ENCODE measurements around the gene MEMO1. TPM values are rescaled to one million over a fixed set of nuclear protein-coding genes. Genes with fewer than 3 reads are reported as not detected.

Gene MEMO1
- total RNA-seq, 1 experiment from 2014 or later: 44.7 TPM

DNA sequence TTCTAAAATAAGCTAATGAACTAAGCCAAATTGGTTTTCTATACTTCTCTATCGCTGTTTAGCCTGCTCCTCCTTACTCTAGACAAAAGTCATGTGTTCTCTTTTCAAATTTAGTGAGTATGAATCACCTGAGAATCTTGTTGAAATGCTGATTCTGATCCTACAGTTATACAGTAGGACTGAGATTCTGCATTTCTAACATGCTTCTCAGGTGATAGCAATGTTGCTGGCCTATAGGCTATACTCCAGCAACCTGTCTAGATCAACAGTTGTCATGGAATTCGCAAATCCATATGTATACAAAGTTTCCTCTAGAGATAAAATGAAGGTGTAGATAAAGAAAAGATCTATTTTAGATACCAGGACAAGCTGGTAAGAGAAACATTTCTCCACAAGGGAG, 62.9 kb downstream of the MEMO1 start:
- POLR2A ChIA-PET: no interaction called here
- H3K27me3 ChIP-seq (ENCODE audit: insufficient read depth, low read length): no peaks in the 10 kb centered on the region
- TF ChIP-seq SP1 (IDR thresholded peaks at IDR 0.05; ENCODE audit: low read depth): no peak
- no peak for TF ChIP-seq EGR1 (IDR thresholded peaks at IDR 0.05; ENCODE audit: low read depth)
- TF ChIP-seq, protein P1, sequence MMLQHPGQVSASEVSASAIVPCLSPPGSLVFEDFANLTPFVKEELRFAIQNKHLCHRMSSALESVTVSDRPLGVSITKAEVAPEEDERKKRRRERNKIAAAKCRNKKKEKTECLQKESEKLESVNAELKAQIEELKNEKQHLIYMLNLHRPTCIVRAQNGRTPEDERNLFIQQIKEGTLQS (IDR thresholded peaks at IDR 0.05): no peak
- TF ChIP-seq CTCF (IDR thresholded peaks at IDR 0.05 in 2 of 3, conservative IDR thresholded peaks at IDR 0.05 in 1 of 3; ENCODE audit: borderline replicate concordance in 1 of 3, insufficient read depth in 1 of 3, low read depth in 2 of 3, low read length in 2 of 3): no peak
- TF ChIP-seq FOSL1 (IDR thresholded peaks at IDR 0.05; ENCODE audit: low read depth): no peak
- no peak for TF ChIP-seq ZBTB33 (IDR thresholded peaks at IDR 0.05; ENCODE audit: extremely low read depth, insufficient replicate concordance, low read length)
- no peak for TF ChIP-seq SIN3A (IDR thresholded peaks at IDR 0.05; ENCODE audit: low read depth)
- TF ChIP-seq EZH2 (IDR thresholded peaks at IDR 0.05): no peak
- no peak for TF ChIP-seq ZFX (IDR thresholded peaks at IDR 0.05)
- no peak for TF ChIP-seq RAD21 (IDR thresholded peaks at IDR 0.05; ENCODE audit: low read depth)
- TF ChIP-seq, protein P2, sequence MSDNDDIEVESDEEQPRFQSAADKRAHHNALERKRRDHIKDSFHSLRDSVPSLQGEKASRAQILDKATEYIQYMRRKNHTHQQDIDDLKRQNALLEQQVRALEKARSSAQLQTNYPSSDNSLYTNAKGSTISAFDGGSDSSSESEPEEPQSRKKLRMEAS (IDR thresholded peaks at IDR 0.05): no peak
- TF ChIP-seq POLR2A (IDR thresholded peaks at IDR 0.05; ENCODE audit: borderline replicate concordance, extremely low read depth, insufficient read depth, insufficient read length): no peak
- no peak for TF ChIP-seq YY1 (IDR thresholded peaks at IDR 0.05; ENCODE audit: extremely low read depth, insufficient replicate concordance, low read depth, low read length)
- no peak for TF ChIP-seq CBX3 (IDR thresholded peaks at IDR 0.05; ENCODE audit: low read depth)
- TF ChIP-seq ELF1 (IDR thresholded peaks at IDR 0.05; ENCODE audit: borderline replicate concordance, low read depth): no peak
- TF ChIP-seq REST (IDR thresholded peaks at IDR 0.05; ENCODE audit: low read depth): no peak
- no peak overlapping the region for H3K4me3 ChIP-seq (replicated peaks in 1 of 2; ENCODE audit: low read depth in 1 of 2, low read length in 2 of 2)
- H3K79me2 ChIP-seq (ENCODE audit: insufficient read depth, low read length): peaks cover 95% of the 10 kb centered on the region
- intact Hi-C loops (cut with micrococcal nuclease): no loop called here
- CTCF ChIA-PET: no interaction called here
- no peaks in the 10 kb centered on the region for H3K36me3 ChIP-seq (ENCODE audit: control insufficient read depth in 1 of 2, insufficient read depth in 2 of 2, low read length in 2 of 2)
- no peaks in the 10 kb centered on the region for H3K9me3 ChIP-seq (ENCODE audit: control insufficient read depth in 1 of 2, insufficient read depth in 1 of 2, low read depth in 1 of 2, low read length in 2 of 2)
- RAD21 ChIA-PET (ENCODE audit: low non-redundant PET in 1 of 2, low total read pairs in 2 of 2, uncharacterized antibody in 2 of 2, unreplicated experiment in 2 of 2): no interaction called here
- no peak overlapping the region for H3K4me2 ChIP-seq (ENCODE audit: low read length)
- H2AFZ ChIP-seq (ENCODE audit: low read depth, low read length, poor library complexity, severe bottlenecking): no peak overlapping the region
- no TSS peak for BruUV-seq (replicated peaks)
- no peaks in the 10 kb centered on the region for H3K9me2 ChIP-seq (ENCODE audit: insufficient read depth)
- ATAC-seq (no peak), DNase-seq (ENCODE audit: low read depth, low spot score) (no peak)
- no peak overlapping the region for H3K9ac ChIP-seq (ENCODE audit: low read length)
- H3K4me1 ChIP-seq (ENCODE audit: control insufficient read depth in 1 of 2, insufficient read depth in 2 of 2, low read length in 2 of 2): no peaks in the 10 kb centered on the region
- H4K20me1 ChIP-seq (ENCODE audit: insufficient read depth): 0 out of 2 replicates have a peak, but pooled peaks cover 4% of the 10 kb centered on the region
- no peak overlapping the region for H3K27ac ChIP-seq (ENCODE audit: low read depth, low read length)

Measured in HCT116 (cell line).